HG03196 (cell line): ENCODE measurements around the gene NUDT1.

ENCODE experiments used
- ATAC-seq: cut with Tn5 transposase; IDR thresholded peaks from one replicate; pipeline ENCODE4 v1.9.1; 2021; ENCODE audit not compliant: unreplicated experiment

NUDT1 gene

GRCh38 chr7:2247141-2247995 lies 5.3 kb downstream of the NUDT1 start:
- no peak for ATAC-seq

GRCh38 chr7:2248984-2249694 lies 7.1 kb downstream of the NUDT1 start:
- ATAC-seq = peak; percentile 52

GRCh38 chr7:2249744-2250323 lies 7.8 kb downstream of the NUDT1 start:
- ATAC-seq = no peak

- no peak for ATAC-seq
Measured at GRCh38 chr7:2251381-2251780, 9.4 kb downstream of the NUDT1 start.

- ATAC-seq = no peak
Measured at GRCh38 chr7:2251841-2252771, 10.1 kb downstream of the NUDT1 start.

GRCh38 chr7:2253021-2253420 lies 11.0 kb downstream of the NUDT1 start:
- ATAC-seq = no peak

- no peak for ATAC-seq
Measured at GRCh38 chr7:2253525-2254244, 11.7 kb downstream of the NUDT1 start.

- no peak for ATAC-seq
Measured at GRCh38 chr7:2254429-2255144, 12.6 kb downstream of the NUDT1 start.

GRCh38 chr7:2255145-2256139 lies 13.4 kb downstream of the NUDT1 start:
- no peak for ATAC-seq

GRCh38 chr7:2256306-2257045 lies 14.4 kb downstream of the NUDT1 start:
- ATAC-seq = no peak

GRCh38 chr7:2257046-2257551 lies 15.1 kb downstream of the NUDT1 start:
- no peak for ATAC-seq

GRCh38 chr7:2257651-2258050 lies 15.6 kb downstream of the NUDT1 start:
- no peak for ATAC-seq

- peak; percentile 49 for ATAC-seq
Measured at GRCh38 chr7:2258661-2259365, 16.8 kb downstream of the NUDT1 start.

GRCh38 chr7:2259480-2259879 lies 17.5 kb downstream of the NUDT1 start:
- ATAC-seq = no peak

- no peak for ATAC-seq
Measured at GRCh38 chr7:2260820-2261219, 18.8 kb downstream of the NUDT1 start.

- no peak for ATAC-seq
Measured at GRCh38 chr7:2261611-2262010, 19.6 kb downstream of the NUDT1 start.

- ATAC-seq = no peak
Measured at GRCh38 chr7:2263176-2263575, 21.1 kb downstream of the NUDT1 start.
